GM12873 (cell line): ENCODE measurements around the gene MAP2K4.

Source experiments
- TF ChIP-seq, protein P1 (sequence below): IDR thresholded peaks from 2 replicates; pipeline ENCODE4 v1.5.1; 2012; ENCODE audit warnings: low read depth, mild to moderate bottlenecking, moderate library complexity, low read length, control low read depth; ENCODE audit not compliant: insufficient read depth; ENCODE audit errors: missing control alignments

MAP2K4 gene

GRCh38 chr17:11991461-11991860 is 29.2 kb upstream of the MAP2K4 start:
- TF ChIP-seq, protein P1, sequence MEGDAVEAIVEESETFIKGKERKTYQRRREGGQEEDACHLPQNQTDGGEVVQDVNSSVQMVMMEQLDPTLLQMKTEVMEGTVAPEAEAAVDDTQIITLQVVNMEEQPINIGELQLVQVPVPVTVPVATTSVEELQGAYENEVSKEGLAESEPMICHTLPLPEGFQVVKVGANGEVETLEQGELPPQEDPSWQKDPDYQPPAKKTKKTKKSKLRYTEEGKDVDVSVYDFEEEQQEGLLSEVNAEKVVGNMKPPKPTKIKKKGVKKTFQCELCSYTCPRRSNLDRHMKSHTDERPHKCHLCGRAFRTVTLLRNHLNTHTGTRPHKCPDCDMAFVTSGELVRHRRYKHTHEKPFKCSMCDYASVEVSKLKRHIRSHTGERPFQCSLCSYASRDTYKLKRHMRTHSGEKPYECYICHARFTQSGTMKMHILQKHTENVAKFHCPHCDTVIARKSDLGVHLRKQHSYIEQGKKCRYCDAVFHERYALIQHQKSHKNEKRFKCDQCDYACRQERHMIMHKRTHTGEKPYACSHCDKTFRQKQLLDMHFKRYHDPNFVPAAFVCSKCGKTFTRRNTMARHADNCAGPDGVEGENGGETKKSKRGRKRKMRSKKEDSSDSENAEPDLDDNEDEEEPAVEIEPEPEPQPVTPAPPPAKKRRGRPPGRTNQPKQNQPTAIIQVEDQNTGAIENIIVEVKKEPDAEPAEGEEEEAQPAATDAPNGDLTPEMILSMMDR = no peak

- TF ChIP-seq, protein P1 = no peak
Observed at GRCh38 chr17:11996722-11997146, 23.9 kb upstream of the MAP2K4 start.

GRCh38 chr17:11997147-11997971 is 23.3 kb upstream of the MAP2K4 start, which contains the start of gene ZNF18:
Gene ZNF18 (minus strand): TSS chr17:11997475. CDS start chr17:11992829, 4,646 bp downstream.
- TF ChIP-seq, protein P1 = no peak

- TF ChIP-seq, protein P1 = no peak
Observed at GRCh38 chr17:11997972-11998233, 22.8 kb upstream of the MAP2K4 start.

DNA sequence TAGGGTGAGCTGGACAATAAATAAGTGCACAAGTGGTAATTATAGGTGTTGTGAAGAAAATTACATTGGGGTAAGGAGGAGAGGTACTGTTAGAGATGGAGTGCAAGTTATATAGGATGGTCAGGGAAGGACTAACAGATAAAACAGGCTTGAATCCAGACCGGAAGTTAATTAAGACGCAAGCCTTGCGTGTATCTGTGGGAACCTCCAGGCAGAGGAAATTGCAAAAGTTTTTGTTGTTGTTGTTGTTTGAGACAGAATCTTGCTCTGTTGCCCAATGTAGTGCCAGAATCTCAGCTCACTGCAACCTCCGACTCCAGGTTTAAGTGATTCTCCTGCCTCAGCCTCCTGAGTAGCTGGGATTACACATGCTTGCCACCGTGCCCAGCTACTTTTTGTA is 21.0 kb upstream of the MAP2K4 start:
- TF ChIP-seq, protein P1 = no peak

DNA sequence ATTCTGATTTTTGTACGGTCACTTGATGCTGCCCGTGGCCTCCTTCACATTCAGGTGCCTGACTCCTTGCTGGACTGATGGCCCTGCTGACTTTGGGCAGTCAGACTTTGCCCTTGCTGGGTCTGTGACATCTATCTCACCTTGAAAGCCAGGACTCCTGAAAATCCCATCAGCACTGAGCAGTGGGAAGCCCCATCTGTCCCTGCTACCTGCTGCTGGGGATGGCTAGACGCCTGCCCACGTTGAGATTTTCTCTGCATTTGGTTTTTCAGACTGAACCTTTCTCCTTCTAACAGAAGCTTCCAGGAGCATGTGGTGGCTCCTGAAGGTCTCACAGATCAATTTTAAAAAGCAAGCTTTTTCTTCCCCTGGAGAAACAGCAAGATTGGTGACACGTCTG is 13.2 kb upstream of the MAP2K4 start:
- TF ChIP-seq, protein P1 = no peak

GRCh38 chr17:12021623-12022140 is 1.0 kb downstream of the MAP2K4 start:
- TF ChIP-seq, protein P1 = no peak
